ENCODE results near the gene BMF. TPM values are rescaled to one million over a fixed set of nuclear protein-coding genes. Genes with fewer than 3 reads are reported as not detected.
"Not testable (repeated sequence)": the region's sequence is repeated elsewhere in the genome, so short reads cannot be mapped to it uniquely, and the experiment has no call there.

The BMF gene
- total RNA-seq, 1 experiment from 2014 or later: not detected

DNA sequence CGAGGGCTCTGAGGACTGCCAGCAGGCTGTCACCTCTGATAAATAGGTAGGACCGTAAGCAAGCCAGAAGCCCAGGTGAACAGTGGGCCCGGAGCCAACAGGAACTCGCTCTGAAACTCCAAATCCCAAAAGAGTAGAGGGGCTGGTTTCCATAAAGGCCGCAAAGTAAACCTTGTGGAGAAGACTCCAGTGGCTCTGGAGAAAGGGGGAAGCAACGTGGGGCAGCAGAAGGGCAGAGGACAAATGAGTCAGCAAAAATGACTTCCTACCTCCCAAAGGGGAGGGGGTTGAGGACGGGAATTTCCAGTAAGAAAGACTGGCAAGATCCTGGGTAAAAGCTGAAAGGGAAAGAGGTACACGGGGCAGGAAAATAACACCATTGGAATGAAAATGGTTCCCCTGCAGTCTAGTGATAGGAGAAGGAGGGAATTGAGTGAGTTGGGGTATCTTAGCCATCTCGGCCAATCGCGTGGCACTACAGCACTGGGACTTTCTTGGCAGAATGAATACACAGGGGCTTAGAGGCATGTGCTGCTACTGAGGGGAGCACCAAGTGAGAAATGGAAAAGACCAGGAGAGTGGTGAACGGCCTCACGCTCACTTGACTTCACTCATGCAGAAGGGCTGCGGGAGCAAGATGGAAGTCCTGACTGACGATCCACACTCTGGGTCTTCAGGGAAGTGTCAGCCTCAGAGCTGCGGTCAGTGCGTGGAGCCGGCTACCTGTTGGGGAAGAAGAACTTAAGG lies 33.2 kb downstream of the BMF start:
- peak overlapping the region; percentile 33 for H3K27ac Mint-ChIP-seq (ENCODE audit: low read depth, unreplicated experiment)
- TF ChIP-seq CTCF (IDR thresholded peaks at IDR 0.05; ENCODE audit: unreplicated experiment): no peak
- H3K27me3 Mint-ChIP-seq (ENCODE audit: insufficient read depth, unreplicated experiment): peaks cover under 1% of the 10 kb centered on the region
- POLR2A ChIA-PET: interaction anchor here (1.0 to 1.1 kb wide), 2 partner anchors 9 to 36 kb away, joined by 3 to 5 read pairs; partner anchors contain the start of gene SRP14
- H3K36me3 Mint-ChIP-seq (ENCODE audit: insufficient read depth, unreplicated experiment): no peaks in the 10 kb centered on the region
- DNase-seq (ENCODE audit: unreplicated experiment): no peak
- H3K9me3 Mint-ChIP-seq (ENCODE audit: unreplicated experiment): no peaks in the 10 kb centered on the region
- no TSS peak for BruUV-seq (replicated peaks)
- H3K4me1 Mint-ChIP-seq (ENCODE audit: insufficient read depth, unreplicated experiment): peaks cover 10% of the 10 kb centered on the region
- intact Hi-C loops (cut with micrococcal nuclease): no loop called here
- no peak overlapping the region for H3K4me3 Mint-ChIP-seq (ENCODE audit: unreplicated experiment)
- CTCF ChIA-PET: interaction anchor here (0.7 to 2.0 kb wide), 2 partner anchors 30 to 199 kb away, joined by 3 to 8 read pairs; no protein-coding TSS in a partner anchor

GRCh38 chr15:40074656-40075055 lies 34.0 kb downstream of the BMF start:
- POLR2A ChIA-PET: interaction anchor here (0.6 kb wide), 1 partner anchor 365 kb away, joined by 3 read pairs; no protein-coding TSS in a partner anchor

DNA sequence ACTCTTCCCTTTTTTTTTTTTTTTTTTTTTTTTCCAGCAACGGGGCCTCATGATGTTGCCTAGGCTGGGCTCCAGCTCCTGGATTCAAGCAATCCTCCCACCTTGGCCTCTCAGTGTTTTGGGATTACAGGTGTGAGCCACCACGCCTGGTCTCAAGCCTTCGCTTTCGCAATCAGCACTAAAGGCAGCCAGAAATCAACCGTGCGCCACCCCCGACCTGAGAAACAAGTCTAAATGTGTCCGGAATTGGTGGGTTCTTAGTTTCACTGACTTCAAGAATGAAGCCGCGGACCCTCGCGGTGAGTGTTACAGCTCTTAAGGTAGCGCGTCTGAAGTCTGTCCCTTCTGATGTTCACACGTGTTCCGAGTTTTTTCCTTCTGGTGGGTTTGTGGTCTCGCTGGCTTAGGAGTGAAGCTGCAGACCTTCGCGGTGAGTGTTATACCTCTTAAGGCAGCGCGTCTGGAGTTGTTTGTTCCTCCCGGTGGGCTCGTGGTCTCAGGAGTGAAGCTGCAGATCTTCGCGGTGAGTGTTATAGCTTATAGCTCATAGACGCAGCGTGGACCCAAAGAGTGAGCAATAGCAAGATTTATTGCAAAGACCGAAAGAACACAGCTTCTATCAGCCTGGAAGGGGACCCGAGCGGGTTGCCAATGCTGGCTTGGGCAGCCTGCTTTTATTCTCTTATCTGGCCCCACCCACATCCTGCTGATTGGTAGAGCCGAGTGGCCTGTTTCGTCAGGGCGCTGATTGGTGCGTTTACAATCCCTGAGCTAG lies 34.8 kb downstream of the BMF start:
- CTCF ChIA-PET; intact Hi-C loops (cut with micrococcal nuclease); BruUV-seq (replicated peaks); H3K36me3 Mint-ChIP-seq (ENCODE audit: insufficient read depth, unreplicated experiment); H3K27me3 Mint-ChIP-seq (ENCODE audit: insufficient read depth, unreplicated experiment); H3K9me3 Mint-ChIP-seq (ENCODE audit: unreplicated experiment); DNase-seq (ENCODE audit: unreplicated experiment); H3K27ac Mint-ChIP-seq (ENCODE audit: low read depth, unreplicated experiment); H3K4me3 Mint-ChIP-seq (ENCODE audit: unreplicated experiment): not testable (repeated sequence)
- peaks cover 10% of the 10 kb centered on the region for H3K4me1 Mint-ChIP-seq (ENCODE audit: insufficient read depth, unreplicated experiment)
- POLR2A ChIA-PET: interaction anchor here (0.6 kb wide), 1 partner anchor 366 kb away, joined by 3 read pairs; no protein-coding TSS in a partner anchor

More at GRCh38 chr15:40074656-40075055, 34.0 kb downstream of the BMF start:
- H3K4me1 Mint-ChIP-seq (ENCODE audit: insufficient read depth, unreplicated experiment): peaks cover 10% of the 10 kb centered on the region
- H3K36me3 Mint-ChIP-seq (ENCODE audit: insufficient read depth, unreplicated experiment); H3K27ac Mint-ChIP-seq (ENCODE audit: low read depth, unreplicated experiment); BruUV-seq (replicated peaks); DNase-seq (ENCODE audit: unreplicated experiment); intact Hi-C loops (cut with micrococcal nuclease); H3K27me3 Mint-ChIP-seq (ENCODE audit: insufficient read depth, unreplicated experiment); CTCF ChIA-PET; H3K9me3 Mint-ChIP-seq (ENCODE audit: unreplicated experiment); H3K4me3 Mint-ChIP-seq (ENCODE audit: unreplicated experiment): not testable (repeated sequence)

GRCh38 chr15:40072216-40072990 lies 36.3 kb downstream of the BMF start:
- ChIA-PET CTCF (interaction anchor here (0.5 to 4.2 kb wide), 4 partner anchors 9 to 1218 kb away, joined by 3 to 19 read pairs (median 3); no protein-coding TSS in a partner anchor), POLR2A (interaction anchor here (1.3 kb wide), 1 partner anchor 37 kb away, joined by 3 read pairs; the partner anchor contains the start of gene BMF)

More at GRCh38 chr15:40072216-40072990, 36.3 kb downstream of the BMF start:
- H3K9me3 Mint-ChIP-seq (ENCODE audit: unreplicated experiment): no peaks in the 10 kb centered on the region
- no peak for DNase-seq (ENCODE audit: unreplicated experiment)
- H3K4me3 Mint-ChIP-seq (ENCODE audit: unreplicated experiment): no peak overlapping the region
- H3K36me3 Mint-ChIP-seq (ENCODE audit: insufficient read depth, unreplicated experiment): no peaks in the 10 kb centered on the region
- peaks cover 10% of the 10 kb centered on the region for H3K4me1 Mint-ChIP-seq (ENCODE audit: insufficient read depth, unreplicated experiment)
- H3K27ac Mint-ChIP-seq (ENCODE audit: low read depth, unreplicated experiment): no peak overlapping the region
- TF ChIP-seq CTCF (IDR thresholded peaks at IDR 0.05; ENCODE audit: unreplicated experiment): no peak
- H3K27me3 Mint-ChIP-seq (ENCODE audit: insufficient read depth, unreplicated experiment): no peaks in the 10 kb centered on the region
- no TSS peak for BruUV-seq (replicated peaks)
- intact Hi-C loops (cut with micrococcal nuclease): no loop called here
